Stomach (tissue), 9 donors: ENCODE measurements around the gene ST6GALNAC3. TPM values are rescaled to one million over a fixed set of nuclear protein-coding genes. Genes with fewer than 3 reads are reported as not detected.
A peak's percentile ranks its signal among the peaks of the same experiment; 100 is the strongest.

Experiments
- DNase-seq, 2 donors: peaks; one replicate each; pipeline versions ENCODE4 v3.0.0 to v3.0.0-alpha.2; 2013 to 2019
- H3K27ac ChIP-seq, 5 donors: fragments of 200-600 bp in 4 of 5; sonication (generic) in 4 of 5; one replicate each; pipeline ENCODE4 v1.5.1; 2013 to 2019; ENCODE audit warnings: mild to moderate bottlenecking in 1 of 5, moderate library complexity in 1 of 5
- H3K27me3 ChIP-seq, 3 donors: fragments of 200-600 bp; sonication (generic); one replicate each; pipeline ENCODE4 v1.5.1; 2017 to 2019; ENCODE audit warnings: mixed run types in 1 of 3
- H3K36me3 ChIP-seq, 4 donors: fragments of 200-600 bp; sonication (generic); 1 replicate in 3 of 4; 2 replicates in 1 of 4; pipeline ENCODE4 v1.5.1; 2016 to 2019
- H3K4me1 ChIP-seq, 4 donors: fragments of 200-600 bp; sonication (generic); one replicate each; pipeline ENCODE4 v1.5.1; 2016 to 2019
- H3K4me3 ChIP-seq, 4 donors: fragments of 200-600 bp; sonication (generic) in 3 of 4; one replicate each; pipeline ENCODE4 v1.5.1; 2016 to 2019; ENCODE audit warnings: mild to moderate bottlenecking in 1 of 4
- H3K9me3 ChIP-seq, 4 donors: fragments of 200-600 bp; sonication (generic); one replicate each; pipeline ENCODE4 v1.5.1; 2016 to 2019
- CTCF ChIP-seq, 7 experiments: fragments of 450-650 bp in 4 of 7; fragments of 200-600 bp in 3 of 7; sonication (generic) in 3 of 7; IDR thresholded peaks; one replicate each; pipeline ENCODE4 v1.5.1; 2016 to 2019; ENCODE audit warnings: antibody characterized with exemption in 7 of 7, control low read depth in 2 of 7, mild to moderate bottlenecking in 1 of 7
- EP300 ChIP-seq: sonication (generic); formaldehyde crosslinking; IDR thresholded peaks from one replicate; pipeline ENCODE4 v1.6.1; 2017; ENCODE audit warnings: antibody characterized with exemption
- POLR2A ChIP-seq, 4 donors: fragments of 450-650 bp; IDR thresholded peaks; one replicate each; pipeline ENCODE4 v1.6.1; 2016; ENCODE audit warnings: antibody characterized with exemption in 4 of 4, control low read depth in 2 of 4, mild to moderate bottlenecking in 1 of 4, moderate library complexity in 1 of 4
- POLR2AphosphoS5 ChIP-seq, 3 donors: sonication (generic); formaldehyde crosslinking; IDR thresholded peaks; one replicate each; pipeline ENCODE4 v1.6.1; 2016; ENCODE audit warnings: antibody characterized with exemption in 3 of 3
- WGBS, 5 donors: extraction: QIAGEN DNeasy Blood & Tissue Kit in 3 of 5; methylation state at CpG; one replicate each; pipeline versions ENCODE4 v1.1.5 to v1.1.7; 2013 to 2018; 5-methylcytosine and 5-hydroxymethylcytosine counted together
- intact Hi-C: fragments of 100-400 bp; cut with DNase I; formaldehyde crosslinking; loops from one replicate; pipeline ENCODE4 v1.15.1; 2023; ENCODE audit warnings: low total_unique reads
- polyA plus RNA-seq, 3 donors: library from polyadenylated mRNA; stranded (reverse); fragments of 200-250 nt; gene quantifications; one replicate each; pipeline ENCODE4 v1.2.3, GENCODE V29; 2013
- total RNA-seq, 5 donors: library from RNA; depleted of rRNA; stranded (reverse); fragments of >200 nt; gene quantifications; one replicate each; pipeline versions ENCODE4 v1.1.0 to v1.2.3, GENCODE V29; 2014 to 2016
- donor health status: healthy with polysubstance abuse.
- donor health status: Bipolar disorder and iron deficiency.
- donor health status: healthy.

ST6GALNAC3 gene
- total and polyA plus RNA-seq, 8 donors, result under 0.01 to 21.7 (median 1.2) TPM; not detected in 1

- no peak for TF ChIP-seq POLR2A (IDR thresholded peaks at IDR 0.05)
- DNase-seq, result peak in 1 of 2 donors; percentile 62
- intact Hi-C loops, result no loop called here
- Histone ChIP-seq H3K4me3 (no peak overlapping the region), H3K36me3 (no peaks in the 10 kb centered on the region), H3K4me1 (peaks cover 0 to 3% (median 0%) of the 10 kb centered on the region in 4 donors), H3K9me3 (no peaks in the 10 kb centered on the region), H3K27ac (no peak overlapping the region), H3K27me3 (no peaks in the 10 kb centered on the region)
Measured at GRCh38 chr1:76547916-76548315, 473.4 kb downstream of the ST6GALNAC3 start.

GRCh38 chr1:76548513-76549100, 474.1 kb downstream of the ST6GALNAC3 start:
- DNase-seq, result no peak
- Histone ChIP-seq H3K27me3 (no peaks in the 10 kb centered on the region), H3K27ac (no peak overlapping the region), H3K9me3 (no peaks in the 10 kb centered on the region), H3K4me1 (peaks cover 0 to 3% (median 0%) of the 10 kb centered on the region in 4 donors), H3K4me3 (no peak overlapping the region), H3K36me3 (no peaks in the 10 kb centered on the region)
- WGBS, 5 donors, result 83 to 97% (median 88%) methylated on average over 4 of the region's 4 CpGs
- intact Hi-C loops, result no loop called here
- TF ChIP-seq POLR2AphosphoS5 (IDR thresholded peaks at IDR 0.05) (no peak), CTCF (IDR thresholded peaks at IDR 0.05) (no peak), POLR2A (IDR thresholded peaks at IDR 0.05) (no peak), EP300 (no peak)

GRCh38 chr1:76554283-76554682, 479.7 kb downstream of the ST6GALNAC3 start:
- no peak overlapping the region for H3K4me3 ChIP-seq
- intact Hi-C loops, result no loop called here
- no peaks in the 10 kb centered on the region for H3K36me3 ChIP-seq
- DNase-seq, result no peak
- H3K27ac ChIP-seq, result no peak overlapping the region
- H3K9me3 ChIP-seq, result no peaks in the 10 kb centered on the region
- no peaks in the 10 kb centered on the region for H3K4me1 ChIP-seq
- H3K27me3 ChIP-seq, result no peaks in the 10 kb centered on the region
- 93 to 96% (median 94%) methylated on average over 1 of the region's 1 CpG for WGBS, 5 donors
- no peak for TF ChIP-seq POLR2AphosphoS5 (IDR thresholded peaks at IDR 0.05)
- no peak for TF ChIP-seq EP300
- TF ChIP-seq CTCF (IDR thresholded peaks at IDR 0.05), result no peak
- TF ChIP-seq POLR2A (IDR thresholded peaks at IDR 0.05), result no peak

GRCh38 chr1:76562292-76562691, 487.7 kb downstream of the ST6GALNAC3 start:
- 73 to 86% (median 76%) methylated on average over 2 of the region's 2 CpGs for WGBS, 5 donors
- Histone ChIP-seq H3K27me3 (no peaks in the 10 kb centered on the region), H3K27ac (no peak overlapping the region), H3K4me3 (no peak overlapping the region), H3K36me3 (no peaks in the 10 kb centered on the region), H3K9me3 (no peaks in the 10 kb centered on the region), H3K4me1 (no peaks in the 10 kb centered on the region)
- DNase-seq, result no peak
- TF ChIP-seq POLR2A (IDR thresholded peaks at IDR 0.05) (no peak), EP300 (no peak), POLR2AphosphoS5 (IDR thresholded peaks at IDR 0.05) (no peak), CTCF (IDR thresholded peaks at IDR 0.05) (no peak)
- intact Hi-C loops, result no loop called here

- DNase-seq, result no peak
- Histone ChIP-seq H3K4me1 (no peaks in the 10 kb centered on the region), H3K36me3 (no peaks in the 10 kb centered on the region), H3K4me3 (no peak overlapping the region), H3K27me3 (no peaks in the 10 kb centered on the region), H3K9me3 (no peaks in the 10 kb centered on the region), H3K27ac (no peak overlapping the region)
- 80 to 85% (median 81%) methylated on average over 6 of the region's 6 CpGs for WGBS, 5 donors
- TF ChIP-seq CTCF (IDR thresholded peaks at IDR 0.05) (no peak), POLR2A (IDR thresholded peaks at IDR 0.05) (no peak), EP300 (no peak), POLR2AphosphoS5 (IDR thresholded peaks at IDR 0.05) (no peak)
- intact Hi-C loops, result no loop called here
Measured at GRCh38 chr1:76568573-76569238, 494.2 kb downstream of the ST6GALNAC3 start.
